SK-N-SH treated with all-trans-retinoic acid at 6 μM for 48 hours (cell line): Measurements from ENCODE around the gene GAGE10.

Source experiments
- ATAC-seq: fragments of 200-7000 bp; cut with Tn5 transposase; 3 replicates; pipeline ENCODE4 v1.9.1; 2020; ENCODE audit warnings: mild to moderate bottlenecking, moderate library complexity
- ARNTL ChIP-seq: fragments of 450-650 bp; formaldehyde crosslinking; IDR thresholded peaks from 2 replicates; pipeline ENCODE4 v1.5.0; 2020; ENCODE audit warnings: low read depth, mild to moderate bottlenecking, moderate library complexity, borderline replicate concordance
- BACH2 ChIP-seq: fragments of 250-450 bp; sonication (Bioruptor Pico); IDR thresholded peaks from 2 replicates; pipeline ENCODE4 v1.9.0; 2021; ENCODE audit warnings: mild to moderate bottlenecking, borderline replicate concordance
- CSDC2 ChIP-seq: fragments of 250-450 bp; sonication (Bioruptor Pico); IDR thresholded peaks from 2 replicates; pipeline ENCODE4 v1.5.0; 2020; ENCODE audit warnings: mild to moderate bottlenecking, moderate library complexity
- GLIS3 ChIP-seq: fragments of 250-450 bp; sonication (Bioruptor Pico); IDR thresholded peaks from 2 replicates; pipeline ENCODE4 v1.5.0; 2020; ENCODE audit warnings: mild to moderate bottlenecking, moderate library complexity
- ISL1 ChIP-seq: fragments of 250-450 bp; sonication (Bioruptor Pico); IDR thresholded peaks from 2 replicates; pipeline ENCODE4 v2.1.2; 2022; ENCODE audit warnings: mild to moderate bottlenecking, moderate library complexity
- OSR1 ChIP-seq: fragments of 250-450 bp; sonication (Bioruptor Pico); IDR thresholded peaks from 2 replicates; pipeline ENCODE4 v1.8.0; 2022; ENCODE audit warnings: moderate library complexity, mild to moderate bottlenecking, inconsistent platforms
- PATZ1 ChIP-seq: fragments of 250-450 bp; sonication (Bioruptor Pico); IDR thresholded peaks from 2 replicates; pipeline ENCODE4 v1.8.0; 2020; ENCODE audit warnings: mild to moderate bottlenecking, moderate library complexity, borderline replicate concordance
- POU6F1 ChIP-seq: fragments of 250-450 bp; sonication (Bioruptor Pico); IDR thresholded peaks from 2 replicates; pipeline ENCODE4 v1.8.0; 2021; ENCODE audit warnings: low read depth, mild to moderate bottlenecking, moderate library complexity, borderline replicate concordance
- PPARA ChIP-seq: fragments of 250-450 bp; sonication (Bioruptor Pico); IDR thresholded peaks from 2 replicates; pipeline ENCODE4 v1.5.0; 2020; ENCODE audit warnings: mild to moderate bottlenecking, borderline replicate concordance
- RARB ChIP-seq: fragments of 250-450 bp; sonication (Bioruptor Pico); IDR thresholded peaks from 2 replicates; pipeline ENCODE4 v1.8.0; 2021; ENCODE audit warnings: mild to moderate bottlenecking, moderate library complexity
- SNAI2 ChIP-seq: fragments of 250-450 bp; sonication (Bioruptor Pico); IDR thresholded peaks from 2 replicates; pipeline ENCODE4 v1.5.0; 2020; ENCODE audit warnings: mild to moderate bottlenecking, moderate library complexity
- TCF4 ChIP-seq: fragments of 250-450 bp; sonication (Bioruptor Pico); IDR thresholded peaks from 2 replicates; pipeline ENCODE4 v1.8.0; 2021; ENCODE audit warnings: mild to moderate bottlenecking, moderate library complexity, borderline replicate concordance
- TOX ChIP-seq: fragments of 250-450 bp; sonication (Bioruptor Pico); IDR thresholded peaks from 2 replicates; pipeline ENCODE4 v1.8.0; 2021; ENCODE audit warnings: mild to moderate bottlenecking, moderate library complexity, borderline replicate concordance
- TSHZ2 ChIP-seq: fragments of 250-450 bp; sonication (Bioruptor Pico); IDR thresholded peaks from 2 replicates; pipeline ENCODE4 v1.5.0; 2020; ENCODE audit warnings: mild to moderate bottlenecking, moderate library complexity
- ZC3H10 ChIP-seq: fragments of 250-450 bp; sonication (Bioruptor Pico); IDR thresholded peaks from 2 replicates; pipeline ENCODE4 v1.5.1; 2021; ENCODE audit warnings: mild to moderate bottlenecking, moderate library complexity
- ZFP3 ChIP-seq: fragments of 250-450 bp; sonication (Bioruptor Pico); IDR thresholded peaks from 2 replicates; pipeline ENCODE4 v1.5.0; 2020; ENCODE audit warnings: mild to moderate bottlenecking, moderate library complexity
- ZFP30 ChIP-seq: fragments of 450-650 bp; formaldehyde crosslinking; IDR thresholded peaks from 2 replicates; pipeline ENCODE4 v1.5.0; 2022; ENCODE audit warnings: mild to moderate bottlenecking, moderate library complexity
- ZNF565 ChIP-seq: fragments of 450-650 bp; formaldehyde crosslinking; conservative IDR thresholded peaks from 2 replicates; pipeline ENCODE4 v1.5.0; 2020; ENCODE audit warnings: low read depth, mild to moderate bottlenecking, moderate library complexity
- ZNF70 ChIP-seq: fragments of 450-650 bp; formaldehyde crosslinking; IDR thresholded peaks from 2 replicates; pipeline ENCODE4 v1.5.0; 2020; ENCODE audit warnings: mild to moderate bottlenecking, moderate library complexity
- TF ChIP-seq, protein P1 (sequence below): fragments of 250-450 bp; sonication (Bioruptor Pico); IDR thresholded peaks from 2 replicates; pipeline ENCODE4 v1.5.1; 2021; ENCODE audit warnings: mild to moderate bottlenecking, moderate library complexity

Gene GAGE10

DNA sequence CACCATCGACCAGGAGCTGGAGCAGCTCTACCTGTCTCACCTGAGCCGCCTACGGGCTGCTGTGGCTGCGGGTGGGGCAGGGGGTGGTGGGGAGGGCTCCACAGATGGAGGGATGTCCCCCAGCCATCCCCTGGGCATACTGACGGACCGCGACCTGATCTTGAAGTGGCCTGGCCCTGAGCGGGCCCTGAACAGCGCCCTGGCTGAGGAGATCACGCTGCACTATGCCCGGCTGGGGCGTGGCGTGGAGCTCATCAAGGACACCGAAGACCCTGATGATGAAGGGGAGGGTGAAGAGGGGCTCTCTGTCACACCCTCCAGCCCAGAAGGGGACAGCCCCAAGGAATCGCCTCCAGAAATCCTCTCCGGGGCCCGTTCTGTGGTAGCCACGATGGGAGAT is 17.3 kb upstream of the GAGE10 start (continued):
- TF ChIP-seq TSHZ2 (CRISPR knock-in tag) (no peak), POU6F1 (CRISPR knock-in tag) (no peak), SNAI2 (CRISPR knock-in tag) (no peak), PATZ1 (CRISPR knock-in tag) (no peak)

- ATAC-seq, result no peak
- TF ChIP-seq OSR1 (CRISPR knock-in tag) (no peak), ZFP30 (CRISPR knock-in tag) (no peak), ZNF70 (CRISPR knock-in tag) (no peak), ZC3H10 (CRISPR knock-in tag) (no peak), ZFP3 (CRISPR knock-in tag) (no peak), ARNTL (CRISPR knock-in tag) (no peak), BACH2 (CRISPR knock-in tag) (no peak), TSHZ2 (CRISPR knock-in tag) (no peak), PATZ1 (CRISPR knock-in tag) (no peak), RARB (no peak), GLIS3 (no peak), TCF4 (no peak), CSDC2 (CRISPR knock-in tag) (no peak)
- TF ChIP-seq, protein P1, sequence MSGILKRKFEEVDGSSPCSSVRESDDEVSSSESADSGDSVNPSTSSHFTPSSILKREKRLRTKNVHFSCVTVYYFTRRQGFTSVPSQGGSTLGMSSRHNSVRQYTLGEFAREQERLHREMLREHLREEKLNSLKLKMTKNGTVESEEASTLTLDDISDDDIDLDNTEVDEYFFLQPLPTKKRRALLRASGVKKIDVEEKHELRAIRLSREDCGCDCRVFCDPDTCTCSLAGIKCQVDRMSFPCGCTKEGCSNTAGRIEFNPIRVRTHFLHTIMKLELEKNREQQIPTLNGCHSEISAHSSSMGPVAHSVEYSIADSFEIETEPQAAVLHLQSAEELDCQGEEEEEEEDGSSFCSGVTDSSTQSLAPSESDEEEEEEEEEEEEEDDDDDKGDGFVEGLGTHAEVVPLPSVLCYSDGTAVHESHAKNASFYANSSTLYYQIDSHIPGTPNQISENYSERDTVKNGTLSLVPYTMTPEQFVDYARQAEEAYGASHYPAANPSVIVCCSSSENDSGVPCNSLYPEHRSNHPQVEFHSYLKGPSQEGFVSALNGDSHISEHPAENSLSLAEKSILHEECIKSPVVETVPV (CRISPR knock-in tag), result no peak
These were observed 16.9 kb upstream of the GAGE10 start for GRCh38 chrX:49286581-49286980.

GRCh38 chrX:49287665-49288064 is 15.8 kb upstream of the GAGE10 start:
- no peak for ATAC-seq
- TF ChIP-seq CSDC2 (CRISPR knock-in tag) (no peak), RARB (no peak), ZFP30 (CRISPR knock-in tag) (no peak), ARNTL (CRISPR knock-in tag) (no peak), BACH2 (CRISPR knock-in tag) (no peak), ZNF565 (CRISPR knock-in tag) (no peak), TOX (no peak), SNAI2 (CRISPR knock-in tag) (no peak), OSR1 (CRISPR knock-in tag) (no peak), ZC3H10 (CRISPR knock-in tag) (no peak), ISL1 (CRISPR knock-in tag) (no peak), PPARA (CRISPR knock-in tag) (no peak), TCF4 (no peak), TSHZ2 (CRISPR knock-in tag) (no peak), ZNF70 (CRISPR knock-in tag) (no peak)
